ENCODE measurements around the gene REG3A. TPM values are rescaled to one million over a fixed set of nuclear protein-coding genes. Genes with fewer than 3 reads are reported as not detected.

Gene REG3A
- total and polyA plus RNA-seq, 2 donors (not counting 1 experiment from before 2014, with no cell fraction given), result not detected

GRCh38 chr2:79129260-79129659 is 30.3 kb downstream of the REG3A start:
- no peaks in the 10 kb centered on the region for H3K36me3 ChIP-seq (ENCODE audit: control insufficient read depth, insufficient read depth, low read length)
- no peaks in the 10 kb centered on the region for H3K9me3 ChIP-seq (ENCODE audit: control insufficient read depth, insufficient read depth, low read depth, low read length)
- no peak for TF ChIP-seq EZH2 (IDR thresholded peaks at IDR 0.05; ENCODE audit: low read length, missing control alignments)
- TF ChIP-seq, protein P1, sequence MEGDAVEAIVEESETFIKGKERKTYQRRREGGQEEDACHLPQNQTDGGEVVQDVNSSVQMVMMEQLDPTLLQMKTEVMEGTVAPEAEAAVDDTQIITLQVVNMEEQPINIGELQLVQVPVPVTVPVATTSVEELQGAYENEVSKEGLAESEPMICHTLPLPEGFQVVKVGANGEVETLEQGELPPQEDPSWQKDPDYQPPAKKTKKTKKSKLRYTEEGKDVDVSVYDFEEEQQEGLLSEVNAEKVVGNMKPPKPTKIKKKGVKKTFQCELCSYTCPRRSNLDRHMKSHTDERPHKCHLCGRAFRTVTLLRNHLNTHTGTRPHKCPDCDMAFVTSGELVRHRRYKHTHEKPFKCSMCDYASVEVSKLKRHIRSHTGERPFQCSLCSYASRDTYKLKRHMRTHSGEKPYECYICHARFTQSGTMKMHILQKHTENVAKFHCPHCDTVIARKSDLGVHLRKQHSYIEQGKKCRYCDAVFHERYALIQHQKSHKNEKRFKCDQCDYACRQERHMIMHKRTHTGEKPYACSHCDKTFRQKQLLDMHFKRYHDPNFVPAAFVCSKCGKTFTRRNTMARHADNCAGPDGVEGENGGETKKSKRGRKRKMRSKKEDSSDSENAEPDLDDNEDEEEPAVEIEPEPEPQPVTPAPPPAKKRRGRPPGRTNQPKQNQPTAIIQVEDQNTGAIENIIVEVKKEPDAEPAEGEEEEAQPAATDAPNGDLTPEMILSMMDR (conservative IDR thresholded peaks at IDR 0.05 in 1 of 2, IDR thresholded peaks at IDR 0.05 in 1 of 2; ENCODE audit: low read depth in 1 of 2, low read length in 2 of 2), result no peak
- H3K79me2 ChIP-seq (ENCODE audit: control insufficient read depth, insufficient read depth, low read length), result no peaks in the 10 kb centered on the region
- H3K4me1 ChIP-seq (ENCODE audit: control insufficient read depth, extremely low read depth, insufficient read depth, low read length), result no peaks in the 10 kb centered on the region
- no peaks in the 10 kb centered on the region for H4K20me1 ChIP-seq (ENCODE audit: control insufficient read depth, extremely low read depth, insufficient read depth, low read length)
- H3K4me3 ChIP-seq (replicated peaks in 1 of 4; ENCODE audit: control extremely low read depth in 1 of 4, insufficient read depth in 1 of 4, low read depth in 3 of 4, low read length in 4 of 4), result no peak overlapping the region
- H2AFZ ChIP-seq (ENCODE audit: low read length), result no peak overlapping the region
- DNase-seq (ENCODE audit: low read depth in 2 of 2), result no peak
- H3K4me2 ChIP-seq (ENCODE audit: extremely low read depth, insufficient read depth, low read length), result no peak overlapping the region
- H3K9ac ChIP-seq (ENCODE audit: insufficient read depth, low read length), result no peak overlapping the region
- no peaks in the 10 kb centered on the region for H3K27me3 ChIP-seq (ENCODE audit: control insufficient read depth, insufficient read depth, low read length)
- no peak overlapping the region for H3K27ac ChIP-seq (ENCODE audit: insufficient read depth, low read length)

GRCh38 chr2:79128406-79128805 is 31.1 kb downstream of the REG3A start:
- H3K79me2 ChIP-seq (ENCODE audit: control insufficient read depth, insufficient read depth, low read length), result no peaks in the 10 kb centered on the region
- H3K9me3 ChIP-seq (ENCODE audit: control insufficient read depth, insufficient read depth, low read depth, low read length), result no peaks in the 10 kb centered on the region
- no peak for DNase-seq (ENCODE audit: low read depth in 2 of 2)
- no peak overlapping the region for H2AFZ ChIP-seq (ENCODE audit: low read length)
- no peaks in the 10 kb centered on the region for H3K4me1 ChIP-seq (ENCODE audit: control insufficient read depth, extremely low read depth, insufficient read depth, low read length)
- H3K36me3 ChIP-seq (ENCODE audit: control insufficient read depth, insufficient read depth, low read length), result no peaks in the 10 kb centered on the region
- H3K4me3 ChIP-seq (replicated peaks in 1 of 4; ENCODE audit: control extremely low read depth in 1 of 4, insufficient read depth in 1 of 4, low read depth in 3 of 4, low read length in 4 of 4), result no peak overlapping the region
- no peaks in the 10 kb centered on the region for H3K27me3 ChIP-seq (ENCODE audit: control insufficient read depth, insufficient read depth, low read length)
- no peak for TF ChIP-seq EZH2 (IDR thresholded peaks at IDR 0.05; ENCODE audit: low read length, missing control alignments)
- TF ChIP-seq, protein P1 (conservative IDR thresholded peaks at IDR 0.05 in 1 of 2, IDR thresholded peaks at IDR 0.05 in 1 of 2; ENCODE audit: low read depth in 1 of 2, low read length in 2 of 2), result no peak
- H4K20me1 ChIP-seq (ENCODE audit: control insufficient read depth, extremely low read depth, insufficient read depth, low read length), result no peaks in the 10 kb centered on the region
- no peak overlapping the region for H3K4me2 ChIP-seq (ENCODE audit: extremely low read depth, insufficient read depth, low read length)
- no peak overlapping the region for H3K9ac ChIP-seq (ENCODE audit: insufficient read depth, low read length)
- H3K27ac ChIP-seq (ENCODE audit: insufficient read depth, low read length), result no peak overlapping the region

- TF ChIP-seq, protein P1 (conservative IDR thresholded peaks at IDR 0.05 in 1 of 2, IDR thresholded peaks at IDR 0.05 in 1 of 2; ENCODE audit: low read depth in 1 of 2, low read length in 2 of 2), result no peak
- no peak for TF ChIP-seq EZH2 (IDR thresholded peaks at IDR 0.05; ENCODE audit: low read length, missing control alignments)
- H3K36me3 ChIP-seq (ENCODE audit: control insufficient read depth, insufficient read depth, low read length), result no peaks in the 10 kb centered on the region
- no peak overlapping the region for H2AFZ ChIP-seq (ENCODE audit: low read length)
- H3K9ac ChIP-seq (ENCODE audit: insufficient read depth, low read length), result no peak overlapping the region
- DNase-seq (ENCODE audit: low read depth in 2 of 2), result no peak
- no peaks in the 10 kb centered on the region for H3K79me2 ChIP-seq (ENCODE audit: control insufficient read depth, insufficient read depth, low read length)
- H3K4me3 ChIP-seq (replicated peaks in 1 of 4; ENCODE audit: control extremely low read depth in 1 of 4, insufficient read depth in 1 of 4, low read depth in 3 of 4, low read length in 4 of 4), result no peak overlapping the region
- no peak overlapping the region for H3K4me2 ChIP-seq (ENCODE audit: extremely low read depth, insufficient read depth, low read length)
- H3K27ac ChIP-seq (ENCODE audit: insufficient read depth, low read length), result no peak overlapping the region
- H3K9me3 ChIP-seq (ENCODE audit: control insufficient read depth, insufficient read depth, low read depth, low read length), result no peaks in the 10 kb centered on the region
- H4K20me1 ChIP-seq (ENCODE audit: control insufficient read depth, extremely low read depth, insufficient read depth, low read length), result no peaks in the 10 kb centered on the region
- no peaks in the 10 kb centered on the region for H3K4me1 ChIP-seq (ENCODE audit: control insufficient read depth, extremely low read depth, insufficient read depth, low read length)
- no peaks in the 10 kb centered on the region for H3K27me3 ChIP-seq (ENCODE audit: control insufficient read depth, insufficient read depth, low read length)
Measured at GRCh38 chr2:79125721-79125985, 33.9 kb downstream of the REG3A start.

All from fibroblast of lung (primary cell).